ENCODE results near the gene FPR2. TPM values are rescaled to one million over a fixed set of nuclear protein-coding genes. Genes with fewer than 3 reads are reported as not detected.

FPR2 gene
- polyA plus RNA-seq, 1 donor (not counting 4 experiments of a cell fraction or from before 2014, with no cell fraction given), result 0.05 TPM

- Histone ChIP-seq H3K36me3 (ENCODE audit: control insufficient read depth in 2 of 2, extremely low read depth in 1 of 2, insufficient read depth in 2 of 2, low read length in 2 of 2) (no peaks in the 10 kb centered on the region), H3K9me1 (ENCODE audit: control insufficient read depth, extremely low read depth, insufficient read depth, low read length) (no peaks in the 10 kb centered on the region), H3K27ac (ENCODE audit: control insufficient read depth, insufficient read depth, low read length) (no peak overlapping the region), H3K9ac (ENCODE audit: control insufficient read depth, extremely low read depth, insufficient read depth, low read length) (no peak overlapping the region), H3K9me3 (ENCODE audit: control insufficient read depth, low read depth, low read length) (no peaks in the 10 kb centered on the region), H3K4me3 (ENCODE audit: control insufficient read depth in 2 of 3, extremely low read depth in 1 of 3, insufficient read depth in 2 of 3, low read depth in 1 of 3, low read length in 3 of 3) (no peak overlapping the region), H3K4me1 (ENCODE audit: control insufficient read depth, extremely low read depth, insufficient read depth, low read length) (no peaks in the 10 kb centered on the region), H3K4me2 (ENCODE audit: control insufficient read depth, extremely low read depth, insufficient read depth, low read depth, low read length) (no peak overlapping the region), H4K20me1 (ENCODE audit: control insufficient read depth, extremely low read depth, insufficient read depth, low read length) (no peaks in the 10 kb centered on the region), H3K27me3 (ENCODE audit: control insufficient read depth, extremely low read depth, insufficient read depth, low read length) (no peaks in the 10 kb centered on the region), H3K79me2 (ENCODE audit: control insufficient read depth, insufficient read depth, low read length) (no peaks in the 10 kb centered on the region), H2AFZ (ENCODE audit: control insufficient read depth, low read length) (no peak overlapping the region)
- DNase-seq (ENCODE audit: low read depth, low spot score), result no peak
- FAIRE-seq, result no peak
- dilution Hi-C loops (cut with MboI; ENCODE audit: extremely low pct_ligation_motif_present, low sequenced_read_pairs), result no loop called here
- no peak for TF ChIP-seq EZH2 (IDR thresholded peaks at IDR 0.05; ENCODE audit: low read length)
- TF ChIP-seq CTCF (optimal IDR thresholded peaks at IDR 0.05 in 1 of 3, IDR thresholded peaks at IDR 0.05 in 1 of 3, conservative IDR thresholded peaks at IDR 0.05 in 1 of 3; ENCODE audit: extremely low read depth in 1 of 3, insufficient read depth in 2 of 3, low read length in 3 of 3), result no peak
Measured at GRCh38 chr19:51820011-51820410, 59.0 kb downstream of the FPR2 start.

Other genes starting within 250 kb of the FPR2 start
- gene SIGLEC6, start 229.5 kb upstream of the FPR2 start, polyA plus RNA-seq, result not detected in 3 replicates
- gene ZNF175, start 189.9 kb upstream of the FPR2 start, polyA plus RNA-seq, result 2.3 to 3.8 TPM (median 3.2 TPM) in 3 replicates
- not detected in 3 replicates for gene SIGLEC5, start 130.8 kb upstream of the FPR2 start, polyA plus RNA-seq
- gene SIGLEC14, start 114.4 kb upstream of the FPR2 start, polyA plus RNA-seq, result not detected in 3 replicates
- 3.9 to 9.4 TPM (median 4.3 TPM) in 3 replicates for gene SPACA6, start 67.8 kb upstream of the FPR2 start, polyA plus RNA-seq
- gene HAS1, start 37.2 kb upstream of the FPR2 start, polyA plus RNA-seq, result 0.33 to 5.0 TPM (median 0.56 TPM) in 3 replicates
- 2.4 to 7.7 TPM (median 3.0 TPM) in 3 replicates for gene FPR1, start 9.3 kb upstream of the FPR2 start, polyA plus RNA-seq
- gene FPR3, start 34.0 kb downstream of the FPR2 start, polyA plus RNA-seq, result not detected in 3 replicates
- 6.6 to 12.8 TPM (median 10.4 TPM) in 3 replicates for gene ZNF577, start 126.8 kb downstream of the FPR2 start, polyA plus RNA-seq
- 5.4 to 6.5 TPM (median 6.0 TPM) in 3 replicates for gene ZNF649, start 143.8 kb downstream of the FPR2 start, polyA plus RNA-seq
- 3.9 to 6.6 TPM (median 4.9 TPM) in 3 replicates for gene ZNF613, start 166.3 kb downstream of the FPR2 start, polyA plus RNA-seq
- gene ZNF350, start 225.7 kb downstream of the FPR2 start, polyA plus RNA-seq, result 3.8 to 7.7 TPM (median 6.0 TPM) in 3 replicates
- gene ZNF615, start 247.0 kb downstream of the FPR2 start, polyA plus RNA-seq, result 3.6 to 3.9 TPM (median 3.7 TPM) in 3 replicates